Astrocyte (in vitro differentiated cells and primary cell): ENCODE measurements around the gene C1QC. TPM values are rescaled to one million over a fixed set of nuclear protein-coding genes. Genes with fewer than 3 reads are reported as not detected.

Source experiments
- DNase-seq: peaks from one replicate; pipeline ENCODE4 v3.0.0-alpha.2; 2010; ENCODE audit warnings: low read depth
- FAIRE-seq: peaks from 2 replicates; lab custom pipeline; 2011; peaks lifted over from hg19 to GRCh38; lab: Jason Lieb, UNC
- H2AFZ ChIP-seq: 2 replicates; pipeline ENCODE4 v1.6.0; 2012; ENCODE audit warnings: low read depth, low read length, inconsistent platforms
- H3K27ac ChIP-seq: 2 replicates; pipeline ENCODE4 v1.5.1; 2011; ENCODE audit warnings: low read depth, low read length, inconsistent platforms
- H3K27me3 ChIP-seq: 2 replicates; pipeline ENCODE4 v1.6.0; 2011; ENCODE audit warnings: low read length, inconsistent platforms; ENCODE audit not compliant: insufficient read depth
- H3K36me3 ChIP-seq: 2 replicates; pipeline ENCODE4 v1.5.1; 2011; ENCODE audit warnings: low read length, inconsistent platforms; ENCODE audit not compliant: insufficient read depth
- H3K4me1 ChIP-seq: 2 replicates; pipeline ENCODE4 v1.5.1; 2011; ENCODE audit warnings: low read length, inconsistent platforms; ENCODE audit not compliant: insufficient read depth
- H3K4me2 ChIP-seq: 2 replicates; pipeline ENCODE4 v1.6.0; 2012; ENCODE audit warnings: low read length, inconsistent platforms
- H3K4me3 ChIP-seq: 2 replicates; pipeline ENCODE4 v1.5.1; 2011; ENCODE audit warnings: low read depth, mild to moderate bottlenecking, low read length, inconsistent platforms; ENCODE audit not compliant: insufficient read depth
- H3K79me2 ChIP-seq: 2 replicates; pipeline ENCODE4 v1.6.0; 2012; ENCODE audit warnings: mild to moderate bottlenecking, low read length, inconsistent platforms; ENCODE audit not compliant: insufficient read depth
- H3K9ac ChIP-seq: 2 replicates; pipeline ENCODE4 v1.6.0; 2012; ENCODE audit warnings: mild to moderate bottlenecking, low read length, inconsistent platforms
- H3K9me3 ChIP-seq: 2 replicates; pipeline ENCODE4 v1.5.1; 2012; ENCODE audit warnings: low read depth, mild to moderate bottlenecking, low read length, inconsistent platforms; ENCODE audit not compliant: insufficient read depth
- H4K20me1 ChIP-seq: 2 replicates; pipeline ENCODE4 v1.6.0; 2012; ENCODE audit warnings: low read length, inconsistent platforms; ENCODE audit not compliant: insufficient read depth
- H3K27ac Mint-ChIP-seq: one replicate; pipeline ENCODE4 v1.8.0; 2021; ENCODE audit warnings: mild to moderate bottlenecking, mixed read lengths; ENCODE audit not compliant: unreplicated experiment
- H3K27me3 Mint-ChIP-seq: one replicate; pipeline ENCODE4 v1.8.0; 2021; ENCODE audit warnings: low read depth, mixed read lengths; ENCODE audit not compliant: unreplicated experiment
- H3K36me3 Mint-ChIP-seq: one replicate; pipeline ENCODE4 v1.8.0; 2021; ENCODE audit warnings: low read depth, mixed read lengths; ENCODE audit not compliant: unreplicated experiment
- H3K4me1 Mint-ChIP-seq: one replicate; pipeline ENCODE4 v1.8.0; 2021; ENCODE audit warnings: low read depth, mixed read lengths; ENCODE audit not compliant: unreplicated experiment
- H3K4me3 Mint-ChIP-seq: one replicate; pipeline ENCODE4 v1.8.0; 2021; ENCODE audit warnings: mild to moderate bottlenecking, moderate library complexity, mixed read lengths; ENCODE audit not compliant: unreplicated experiment
- H3K9me3 Mint-ChIP-seq: one replicate; pipeline ENCODE4 v1.8.0; 2021; ENCODE audit warnings: mild to moderate bottlenecking, mixed read lengths; ENCODE audit not compliant: unreplicated experiment
- CTCF ChIP-seq: IDR thresholded peaks from 2 replicates; pipeline ENCODE4 v1.5.1; 2011; ENCODE audit warnings: low read depth, mild to moderate bottlenecking, inconsistent platforms, low read length, moderate library complexity; ENCODE audit not compliant: insufficient read depth
- EZH2 ChIP-seq: IDR thresholded peaks from 2 replicates; pipeline ENCODE4 v1.6.1; 2012; ENCODE audit warnings: mild to moderate bottlenecking, low read length, inconsistent platforms; ENCODE audit not compliant: insufficient read depth
- total RNA-seq: library from RNA; stranded (reverse); gene quantifications from 2 replicates; pipeline ENCODE4 v1.2.1, GENCODE V29; 2021

C1QC gene
- total RNA-seq, 1 donor from 2014 or later = not detected

GRCh38 chr1:22626237-22627157, 16.9 kb upstream of the C1QC start:
- no peaks in the 10 kb centered on the region for H3K9me3 Mint-ChIP-seq
- H3K27me3 Mint-ChIP-seq = peaks cover 56% of the 10 kb centered on the region
- H3K36me3 Mint-ChIP-seq = peaks cover 2% of the 10 kb centered on the region
- Histone ChIP-seq H3K27ac (no peak overlapping the region), H3K79me2 (no peaks in the 10 kb centered on the region), H3K36me3 (no peaks in the 10 kb centered on the region), H2AFZ (no peak overlapping the region), H3K4me2 (no peak overlapping the region), H4K20me1 (no peaks in the 10 kb centered on the region), H3K4me1 (no peaks in the 10 kb centered on the region), H3K9ac (no peak overlapping the region), H3K9me3 (no peaks in the 10 kb centered on the region), H3K27me3 (peaks cover 52% of the 10 kb centered on the region), H3K4me3 (no peak overlapping the region)
- no peak overlapping the region for H3K27ac Mint-ChIP-seq
- TF ChIP-seq CTCF (no peak), EZH2 (no peak)
- H3K4me1 Mint-ChIP-seq = no peaks in the 10 kb centered on the region
- FAIRE-seq (no peak), DNase-seq (no peak)
- no peak overlapping the region for H3K4me3 Mint-ChIP-seq

- no peaks in the 10 kb centered on the region for H4K20me1 ChIP-seq
- Mint-ChIP-seq H3K36me3 (peaks cover 2% of the 10 kb centered on the region), H3K9me3 (no peaks in the 10 kb centered on the region), H3K4me1 (no peaks in the 10 kb centered on the region), H3K27ac (no peak overlapping the region), H3K4me3 (no peak overlapping the region), H3K27me3 (peaks cover 57% of the 10 kb centered on the region)
- no peaks in the 10 kb centered on the region for H3K9me3 ChIP-seq
- no peak overlapping the region for H3K4me2 ChIP-seq
- H3K36me3 ChIP-seq = no peaks in the 10 kb centered on the region
- no peak for FAIRE-seq
- H2AFZ ChIP-seq = no peak overlapping the region
- H3K79me2 ChIP-seq = no peaks in the 10 kb centered on the region
- no peak overlapping the region for H3K9ac ChIP-seq
- no peak overlapping the region for H3K4me3 ChIP-seq
- no peaks in the 10 kb centered on the region for H3K4me1 ChIP-seq
- H3K27ac ChIP-seq = no peak overlapping the region
- no peak for TF ChIP-seq EZH2
- TF ChIP-seq CTCF = no peak
- peaks cover 56% of the 10 kb centered on the region for H3K27me3 ChIP-seq
- DNase-seq = no peak
These were observed 16.1 kb upstream of the C1QC start for GRCh38 chr1:22627331-22627730.
